ENCODE results near the gene TDRD15. TPM values are rescaled to one million over a fixed set of nuclear protein-coding genes. Genes with fewer than 3 reads are reported as not detected.
A peak's percentile ranks its signal among the peaks of the same experiment; 100 is the strongest.

Gene TDRD15
- total and polyA plus RNA-seq, 4 donors = 0.09 to 0.75 (median 0.42) TPM

DNA sequence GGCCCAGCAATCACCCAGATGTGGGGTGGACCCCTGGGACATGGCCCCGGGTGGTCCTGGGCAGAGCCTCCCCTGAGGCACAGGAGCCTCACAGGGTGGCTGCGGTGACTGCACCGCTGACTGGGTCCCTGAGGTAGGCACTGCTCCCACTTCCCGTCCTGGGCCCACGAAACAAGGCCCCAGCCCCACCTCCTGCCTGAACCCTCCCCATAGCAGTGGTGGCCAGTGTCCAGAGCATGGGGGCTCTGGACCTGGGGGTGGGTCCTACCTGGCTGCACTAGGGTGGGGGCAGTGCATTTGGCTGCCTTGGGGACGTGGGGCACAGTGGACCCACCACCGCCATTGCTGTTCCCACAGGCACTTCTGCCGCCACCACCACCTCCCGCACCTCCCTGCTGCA is 39.4 kb downstream of the TDRD15 start:
- no peak overlapping the region for H3K27ac ChIP-seq (ENCODE audit: low read depth in 1 of 2, low read length in 2 of 2)
- H3K36me3 ChIP-seq (ENCODE audit: control insufficient read depth in 4 of 4, insufficient read depth in 3 of 4, low read depth in 1 of 4, low read length in 3 of 4) = no peaks in the 10 kb centered on the region
- H3K27me3 ChIP-seq (ENCODE audit: control insufficient read depth in 4 of 4, insufficient read depth in 4 of 4, low read length in 3 of 4) = no peaks in the 10 kb centered on the region
- WGBS = 97% methylated on average over 9 of the region's 9 CpGs
- H3K9ac ChIP-seq (ENCODE audit: low read depth in 1 of 2, low read length in 2 of 2) = no peak overlapping the region
- H3K9me3 ChIP-seq (ENCODE audit: control insufficient read depth in 4 of 4, low read length in 3 of 4) = no peaks in the 10 kb centered on the region
- H3K4me1 ChIP-seq (ENCODE audit: control insufficient read depth in 4 of 4, insufficient read depth in 4 of 4, low read length in 3 of 4) = no peaks in the 10 kb centered on the region
- H3K4me3 ChIP-seq (ENCODE audit: low read depth in 1 of 3, low read length in 3 of 3) = no peak overlapping the region
- DNase-seq (ENCODE audit: low spot score) = no peak
- TF ChIP-seq, protein P1, sequence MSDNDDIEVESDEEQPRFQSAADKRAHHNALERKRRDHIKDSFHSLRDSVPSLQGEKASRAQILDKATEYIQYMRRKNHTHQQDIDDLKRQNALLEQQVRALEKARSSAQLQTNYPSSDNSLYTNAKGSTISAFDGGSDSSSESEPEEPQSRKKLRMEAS (IDR thresholded peaks at IDR 0.05) = no peak
- TF ChIP-seq FOXA1 (IDR thresholded peaks at IDR 0.05) (no peak), HNF4A (conservative IDR thresholded peaks at IDR 0.05) (no peak), RXRA (IDR thresholded peaks at IDR 0.05) (no peak), JUND (IDR thresholded peaks at IDR 0.05) (no peak), NR2F2 (IDR thresholded peaks at IDR 0.05) (no peak), YY1 (IDR thresholded peaks at IDR 0.05) (no peak), SP1 (IDR thresholded peaks at IDR 0.05) (no peak), GABPA (IDR thresholded peaks at IDR 0.05 in 1 of 2, conservative IDR thresholded peaks at IDR 0.05 in 1 of 2) (no peak), TAF1 (conservative IDR thresholded peaks at IDR 0.05) (no peak), EGR1 (IDR thresholded peaks at IDR 0.05; ENCODE audit: low read depth in 2 of 2) (no peak), RAD21 (IDR thresholded peaks at IDR 0.05) (no peak), FOXA2 (IDR thresholded peaks at IDR 0.05) (no peak)
- TF ChIP-seq, protein P2, sequence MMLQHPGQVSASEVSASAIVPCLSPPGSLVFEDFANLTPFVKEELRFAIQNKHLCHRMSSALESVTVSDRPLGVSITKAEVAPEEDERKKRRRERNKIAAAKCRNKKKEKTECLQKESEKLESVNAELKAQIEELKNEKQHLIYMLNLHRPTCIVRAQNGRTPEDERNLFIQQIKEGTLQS (IDR thresholded peaks at IDR 0.05) = no peak
- TF ChIP-seq, protein P3, sequence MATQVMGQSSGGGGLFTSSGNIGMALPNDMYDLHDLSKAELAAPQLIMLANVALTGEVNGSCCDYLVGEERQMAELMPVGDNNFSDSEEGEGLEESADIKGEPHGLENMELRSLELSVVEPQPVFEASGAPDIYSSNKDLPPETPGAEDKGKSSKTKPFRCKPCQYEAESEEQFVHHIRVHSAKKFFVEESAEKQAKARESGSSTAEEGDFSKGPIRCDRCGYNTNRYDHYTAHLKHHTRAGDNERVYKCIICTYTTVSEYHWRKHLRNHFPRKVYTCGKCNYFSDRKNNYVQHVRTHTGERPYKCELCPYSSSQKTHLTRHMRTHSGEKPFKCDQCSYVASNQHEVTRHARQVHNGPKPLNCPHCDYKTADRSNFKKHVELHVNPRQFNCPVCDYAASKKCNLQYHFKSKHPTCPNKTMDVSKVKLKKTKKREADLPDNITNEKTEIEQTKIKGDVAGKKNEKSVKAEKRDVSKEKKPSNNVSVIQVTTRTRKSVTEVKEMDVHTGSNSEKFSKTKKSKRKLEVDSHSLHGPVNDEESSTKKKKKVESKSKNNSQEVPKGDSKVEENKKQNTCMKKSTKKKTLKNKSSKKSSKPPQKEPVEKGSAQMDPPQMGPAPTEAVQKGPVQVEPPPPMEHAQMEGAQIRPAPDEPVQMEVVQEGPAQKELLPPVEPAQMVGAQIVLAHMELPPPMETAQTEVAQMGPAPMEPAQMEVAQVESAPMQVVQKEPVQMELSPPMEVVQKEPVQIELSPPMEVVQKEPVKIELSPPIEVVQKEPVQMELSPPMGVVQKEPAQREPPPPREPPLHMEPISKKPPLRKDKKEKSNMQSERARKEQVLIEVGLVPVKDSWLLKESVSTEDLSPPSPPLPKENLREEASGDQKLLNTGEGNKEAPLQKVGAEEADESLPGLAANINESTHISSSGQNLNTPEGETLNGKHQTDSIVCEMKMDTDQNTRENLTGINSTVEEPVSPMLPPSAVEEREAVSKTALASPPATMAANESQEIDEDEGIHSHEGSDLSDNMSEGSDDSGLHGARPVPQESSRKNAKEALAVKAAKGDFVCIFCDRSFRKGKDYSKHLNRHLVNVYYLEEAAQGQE (IDR thresholded peaks at IDR 0.05) = no peak
- TF ChIP-seq, protein P4, sequence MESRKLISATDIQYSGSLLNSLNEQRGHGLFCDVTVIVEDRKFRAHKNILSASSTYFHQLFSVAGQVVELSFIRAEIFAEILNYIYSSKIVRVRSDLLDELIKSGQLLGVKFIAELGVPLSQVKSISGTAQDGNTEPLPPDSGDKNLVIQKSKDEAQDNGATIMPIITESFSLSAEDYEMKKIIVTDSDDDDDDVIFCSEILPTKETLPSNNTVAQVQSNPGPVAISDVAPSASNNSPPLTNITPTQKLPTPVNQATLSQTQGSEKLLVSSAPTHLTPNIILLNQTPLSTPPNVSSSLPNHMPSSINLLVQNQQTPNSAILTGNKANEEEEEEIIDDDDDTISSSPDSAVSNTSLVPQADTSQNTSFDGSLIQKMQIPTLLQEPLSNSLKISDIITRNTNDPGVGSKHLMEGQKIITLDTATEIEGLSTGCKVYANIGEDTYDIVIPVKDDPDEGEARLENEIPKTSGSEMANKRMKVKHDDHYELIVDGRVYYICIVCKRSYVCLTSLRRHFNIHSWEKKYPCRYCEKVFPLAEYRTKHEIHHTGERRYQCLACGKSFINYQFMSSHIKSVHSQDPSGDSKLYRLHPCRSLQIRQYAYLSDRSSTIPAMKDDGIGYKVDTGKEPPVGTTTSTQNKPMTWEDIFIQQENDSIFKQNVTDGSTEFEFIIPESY (IDR thresholded peaks at IDR 0.05) = no peak
- TF ChIP-seq, protein P5, sequence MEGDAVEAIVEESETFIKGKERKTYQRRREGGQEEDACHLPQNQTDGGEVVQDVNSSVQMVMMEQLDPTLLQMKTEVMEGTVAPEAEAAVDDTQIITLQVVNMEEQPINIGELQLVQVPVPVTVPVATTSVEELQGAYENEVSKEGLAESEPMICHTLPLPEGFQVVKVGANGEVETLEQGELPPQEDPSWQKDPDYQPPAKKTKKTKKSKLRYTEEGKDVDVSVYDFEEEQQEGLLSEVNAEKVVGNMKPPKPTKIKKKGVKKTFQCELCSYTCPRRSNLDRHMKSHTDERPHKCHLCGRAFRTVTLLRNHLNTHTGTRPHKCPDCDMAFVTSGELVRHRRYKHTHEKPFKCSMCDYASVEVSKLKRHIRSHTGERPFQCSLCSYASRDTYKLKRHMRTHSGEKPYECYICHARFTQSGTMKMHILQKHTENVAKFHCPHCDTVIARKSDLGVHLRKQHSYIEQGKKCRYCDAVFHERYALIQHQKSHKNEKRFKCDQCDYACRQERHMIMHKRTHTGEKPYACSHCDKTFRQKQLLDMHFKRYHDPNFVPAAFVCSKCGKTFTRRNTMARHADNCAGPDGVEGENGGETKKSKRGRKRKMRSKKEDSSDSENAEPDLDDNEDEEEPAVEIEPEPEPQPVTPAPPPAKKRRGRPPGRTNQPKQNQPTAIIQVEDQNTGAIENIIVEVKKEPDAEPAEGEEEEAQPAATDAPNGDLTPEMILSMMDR (IDR thresholded peaks at IDR 0.05; ENCODE audit: low read depth, low read length, missing input control) = no peak

DNA sequence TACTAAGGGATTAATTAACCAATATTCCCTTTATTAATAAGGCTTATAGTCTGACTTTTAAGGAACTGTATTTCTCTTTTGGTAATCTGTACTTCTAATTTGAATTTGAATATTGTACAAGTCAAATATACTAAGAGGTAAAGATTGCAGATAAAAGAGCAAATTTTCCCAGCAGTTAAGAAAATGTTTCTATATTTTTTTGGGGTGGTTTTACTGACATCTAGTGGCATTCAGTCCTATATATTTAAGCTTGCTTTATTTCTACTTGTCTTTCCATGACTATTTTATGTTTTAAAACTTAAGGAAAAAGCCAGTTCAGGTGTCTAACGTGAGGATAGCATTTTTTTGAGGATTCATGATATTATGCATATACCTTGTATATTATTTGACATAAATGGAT is 41.6 kb downstream of the TDRD15 start:
- TF ChIP-seq RXRA (IDR thresholded peaks at IDR 0.05) (no peak), JUND (IDR thresholded peaks at IDR 0.05) (no peak), FOXA1 (IDR thresholded peaks at IDR 0.05) (no peak), RAD21 (IDR thresholded peaks at IDR 0.05) (peak; percentile 68 to 72), EGR1 (IDR thresholded peaks at IDR 0.05; ENCODE audit: low read depth in 2 of 2) (no peak)
- TF ChIP-seq, protein P5 (IDR thresholded peaks at IDR 0.05; ENCODE audit: low read depth, low read length, missing input control) = peak; percentile 25
- TF ChIP-seq, protein P4 (IDR thresholded peaks at IDR 0.05) = no peak
- H3K4me1 ChIP-seq (ENCODE audit: control insufficient read depth in 4 of 4, insufficient read depth in 4 of 4, low read length in 3 of 4) = no peaks in the 10 kb centered on the region
- H3K4me3 ChIP-seq (ENCODE audit: low read depth in 1 of 3, low read length in 3 of 3) = no peak overlapping the region
- no peaks in the 10 kb centered on the region for H3K36me3 ChIP-seq (ENCODE audit: control insufficient read depth in 4 of 4, insufficient read depth in 3 of 4, low read depth in 1 of 4, low read length in 3 of 4)
- H3K27me3 ChIP-seq (ENCODE audit: control insufficient read depth in 4 of 4, insufficient read depth in 4 of 4, low read length in 3 of 4) = no peaks in the 10 kb centered on the region
- H3K27ac ChIP-seq (ENCODE audit: low read depth in 1 of 2, low read length in 2 of 2) = no peak overlapping the region
- no peaks in the 10 kb centered on the region for H3K9me3 ChIP-seq (ENCODE audit: control insufficient read depth in 4 of 4, low read length in 3 of 4)
- H3K9ac ChIP-seq (ENCODE audit: low read depth in 1 of 2, low read length in 2 of 2) = no peak overlapping the region
- 17% methylated on average over 1 of the region's 1 CpG for WGBS
- no peak for DNase-seq (ENCODE audit: low spot score)
